Measurements from ENCODE around the gene LEPR. TPM values are rescaled to one million over a fixed set of nuclear protein-coding genes. Genes with fewer than 3 reads are reported as not detected.

The LEPR gene
- total and polyA plus RNA-seq, 12 donors, result 3.8 to 16.2 (median 6.8) TPM

- H3K27ac ChIP-seq, result peak overlapping the region; percentile 97 to 100 (median 99)
- peak in 1 of 7 donors; percentile 20 for DNase-seq
- intact Hi-C loops (cut with DNase I), result loop anchor here in 1 of 2 donors (10.0 kb wide), 1 partner anchor 167 kb away; no protein-coding TSS in a partner anchor
- peaks cover 0 to 13% of the 10 kb centered on the region in 2 donors for H3K36me3 ChIP-seq (replicated peaks in 1 of 2)
- H3K27me3 ChIP-seq, result no peaks in the 10 kb centered on the region
- no peaks in the 10 kb centered on the region for H3K9me3 ChIP-seq (replicated peaks in 1 of 3)
- H3K4me3 ChIP-seq, result peak overlapping the region; percentile 58 to 92 (median 88)
- peaks cover 22 to 44% of the 10 kb centered on the region in 2 donors for H3K4me1 ChIP-seq (replicated peaks in 1 of 2)
- 1 to 4% (median 2%) methylated on average over 13 of the region's 13 CpGs for WGBS, 4 donors
- TF ChIP-seq CTCF (IDR thresholded peaks at IDR 0.05) (no peak), POLR2A (IDR thresholded peaks at IDR 0.05) (no peak)
Measured at GRCh38 chr1:65421351-65422025, 1.0 kb downstream of the LEPR start.

- Histone ChIP-seq H3K27ac (peak overlapping the region; percentile 97 to 100 (median 99)), H3K36me3 (replicated peaks in 1 of 2) (peaks cover 0 to 24% of the 10 kb centered on the region in 2 donors), H3K4me1 (replicated peaks in 1 of 2) (peaks cover 22 to 44% of the 10 kb centered on the region in 2 donors), H3K9me3 (replicated peaks in 1 of 3) (no peaks in the 10 kb centered on the region), H3K4me3 (peak overlapping the region in 1 of 4 donors; percentile 92), H3K27me3 (no peaks in the 10 kb centered on the region)
- WGBS, 4 donors, result 82 to 84% (median 84%) methylated on average over 11 to 12 of the region's 12 CpGs
- intact Hi-C loops (cut with DNase I), result loop anchor here in 1 of 2 donors (10.0 kb wide), 1 partner anchor 168 kb away; no protein-coding TSS in a partner anchor
- DNase-seq, result peak in 5 of 7 donors; percentile 39 to 57 (median 44)
- TF ChIP-seq CTCF (IDR thresholded peaks at IDR 0.05) (no peak), POLR2A (IDR thresholded peaks at IDR 0.05) (no peak)
Measured at GRCh38 chr1:65422241-65423203, 2.1 kb downstream of the LEPR start.

GRCh38 chr1:65423884-65424572, 3.6 kb downstream of the LEPR start:
- peaks cover 22 to 44% of the 10 kb centered on the region in 2 donors for H3K4me1 ChIP-seq (replicated peaks in 1 of 2)
- peak in 6 of 7 donors; percentile 31 to 69 (median 60) for DNase-seq
- H3K4me3 ChIP-seq, result peak overlapping the region in 1 of 4 donors; percentile 19
- no peaks in the 10 kb centered on the region for H3K9me3 ChIP-seq (replicated peaks in 1 of 3)
- H3K27ac ChIP-seq, result peak overlapping the region; percentile 69 to 100 (median 99)
- no peaks in the 10 kb centered on the region for H3K27me3 ChIP-seq
- WGBS, 4 donors, result 35 to 55% (median 42%) methylated on average over 2 of the region's 2 CpGs
- intact Hi-C loops (cut with DNase I), result loop anchor here in 1 of 2 donors (10.0 kb wide), 1 partner anchor 169 kb away; no protein-coding TSS in a partner anchor
- no peak for TF ChIP-seq CTCF (IDR thresholded peaks at IDR 0.05)
- peak in 1 of 2 donors; percentile 82 for TF ChIP-seq POLR2A (IDR thresholded peaks at IDR 0.05)
- H3K36me3 ChIP-seq (replicated peaks in 1 of 2), result peaks cover 0 to 29% of the 10 kb centered on the region in 2 donors

Measured in adrenal gland (tissue), 12 donors.